Mucosa of rectum (tissue), 2 donors: ENCODE measurements around the gene ACTL8.

Experiments
- H3K27ac ChIP-seq, 2 donors: one replicate each; pipeline ENCODE4 v1.7.0; 2013; ENCODE audit warnings: inconsistent platforms in 2 of 2, low read depth in 2 of 2, low read length in 2 of 2
- H3K27me3 ChIP-seq, 2 donors: one replicate each; pipeline ENCODE4 v1.7.0; 2013; ENCODE audit warnings: low read length in 2 of 2; ENCODE audit not compliant: control insufficient read depth in 2 of 2, insufficient read depth in 2 of 2
- H3K36me3 ChIP-seq, 2 donors: one replicate each; pipeline ENCODE4 v1.7.0; 2013; ENCODE audit warnings: low read length in 2 of 2; ENCODE audit not compliant: control insufficient read depth in 2 of 2, insufficient read depth in 2 of 2
- H3K4me1 ChIP-seq, 2 donors: one replicate each; pipeline ENCODE4 v1.7.0; 2013; ENCODE audit warnings: low read length in 2 of 2, mild to moderate bottlenecking in 1 of 2; ENCODE audit not compliant: control insufficient read depth in 2 of 2, insufficient read depth in 2 of 2
- H3K4me3 ChIP-seq, 2 donors: one replicate each; pipeline ENCODE4 v1.7.0; 2013; ENCODE audit warnings: low read length in 2 of 2
- H3K9ac ChIP-seq, 2 donors: one replicate each; pipeline ENCODE4 v1.7.0; 2013; ENCODE audit warnings: low read length in 2 of 2, low read depth in 1 of 2, mild to moderate bottlenecking in 1 of 2
- H3K9me3 ChIP-seq, 2 donors: one replicate each; pipeline ENCODE4 v1.7.0; 2013; ENCODE audit warnings: low read length in 2 of 2; ENCODE audit not compliant: control insufficient read depth in 2 of 2
- donor health status: healthy.
- donor health status: Normal muscosa, but diverticular disease.

Gene ACTL8

DNA sequence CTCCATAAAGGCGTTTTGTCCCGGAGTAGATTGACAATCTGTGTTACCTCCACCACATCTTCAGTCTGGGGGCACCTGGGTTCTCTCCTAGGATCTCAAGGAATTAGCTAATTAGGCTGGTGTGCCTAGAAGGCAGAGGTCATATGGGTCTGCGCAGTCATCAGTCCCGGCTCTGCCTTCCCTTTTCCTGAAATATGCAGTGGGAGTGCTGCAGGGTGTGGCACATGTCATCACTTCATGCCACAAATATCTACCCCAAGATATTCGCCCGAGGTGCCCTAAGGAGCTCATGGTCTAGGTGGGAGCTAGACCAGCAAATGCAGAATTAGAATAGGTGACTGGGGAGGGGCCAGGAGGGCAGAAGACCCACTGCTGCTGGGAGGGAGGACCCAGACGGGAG, 42.9 kb downstream of the ACTL8 start:
- no peaks in the 10 kb centered on the region for H3K9me3 ChIP-seq
- H3K4me3 ChIP-seq: no peak overlapping the region
- no peak overlapping the region for H3K9ac ChIP-seq
- H3K27me3 ChIP-seq: no peaks in the 10 kb centered on the region
- H3K36me3 ChIP-seq: no peaks in the 10 kb centered on the region
- no peak overlapping the region for H3K27ac ChIP-seq
- H3K4me1 ChIP-seq: peaks cover 12 to 20% of the 10 kb centered on the region in 2 donors

DNA sequence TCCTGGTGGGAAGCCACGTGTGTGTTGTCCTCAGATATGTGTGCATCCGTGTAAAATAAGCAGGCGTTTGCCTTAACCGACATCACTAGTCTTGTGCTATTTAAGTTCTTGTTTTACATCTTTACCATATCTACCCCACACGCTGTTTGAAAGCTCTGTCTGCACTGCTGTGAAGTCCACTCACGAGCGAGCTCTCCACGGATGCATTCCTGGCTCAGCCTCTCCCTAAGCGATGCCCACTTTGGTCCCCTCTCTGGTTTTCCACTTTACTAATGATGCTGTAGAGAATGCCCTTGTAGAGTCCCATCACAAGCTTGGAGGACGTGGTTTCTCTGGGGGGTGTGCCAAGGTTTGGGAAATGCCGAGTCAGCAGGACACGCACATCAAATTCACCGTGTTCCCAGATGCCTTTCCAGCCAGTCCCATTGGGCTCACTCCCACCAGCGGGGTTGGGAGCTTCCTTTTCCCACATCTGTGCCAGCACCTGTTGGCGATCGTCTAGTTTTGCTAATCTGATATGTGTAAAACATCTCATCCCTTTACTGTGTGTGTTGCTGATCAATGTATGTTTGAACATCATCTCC, 43.8 kb downstream of the ACTL8 start:
- Histone ChIP-seq H3K27ac (no peak overlapping the region), H3K9ac (no peak overlapping the region), H3K4me3 (no peak overlapping the region), H3K36me3 (no peaks in the 10 kb centered on the region), H3K4me1 (peaks cover 12 to 20% of the 10 kb centered on the region in 2 donors), H3K9me3 (no peaks in the 10 kb centered on the region), H3K27me3 (no peaks in the 10 kb centered on the region)

DNA sequence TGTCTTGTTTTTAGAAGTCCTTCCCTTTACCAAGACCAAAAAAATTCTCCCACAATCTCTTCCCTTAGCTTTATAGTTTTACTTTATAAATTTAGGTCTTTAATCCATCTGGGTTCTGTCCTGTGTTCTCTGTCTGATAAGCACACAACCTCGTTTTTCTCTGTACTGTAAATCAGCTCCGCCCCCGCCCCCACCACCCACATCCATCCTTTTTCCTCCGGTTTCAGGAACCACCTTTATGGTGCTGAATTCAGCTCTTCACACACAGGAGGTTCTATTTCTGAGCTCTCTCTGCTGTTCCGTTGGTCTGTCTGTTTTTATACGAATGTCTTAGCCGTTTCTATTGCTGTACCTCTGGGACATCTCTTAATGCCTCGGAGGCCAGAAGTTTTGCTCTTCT, 44.5 kb downstream of the ACTL8 start:
- Histone ChIP-seq H3K9ac (no peak overlapping the region), H3K27ac (no peak overlapping the region), H3K4me1 (peaks cover 12 to 19% of the 10 kb centered on the region in 2 donors), H3K36me3 (no peaks in the 10 kb centered on the region), H3K27me3 (no peaks in the 10 kb centered on the region), H3K9me3 (no peaks in the 10 kb centered on the region), H3K4me3 (no peak overlapping the region)

DNA sequence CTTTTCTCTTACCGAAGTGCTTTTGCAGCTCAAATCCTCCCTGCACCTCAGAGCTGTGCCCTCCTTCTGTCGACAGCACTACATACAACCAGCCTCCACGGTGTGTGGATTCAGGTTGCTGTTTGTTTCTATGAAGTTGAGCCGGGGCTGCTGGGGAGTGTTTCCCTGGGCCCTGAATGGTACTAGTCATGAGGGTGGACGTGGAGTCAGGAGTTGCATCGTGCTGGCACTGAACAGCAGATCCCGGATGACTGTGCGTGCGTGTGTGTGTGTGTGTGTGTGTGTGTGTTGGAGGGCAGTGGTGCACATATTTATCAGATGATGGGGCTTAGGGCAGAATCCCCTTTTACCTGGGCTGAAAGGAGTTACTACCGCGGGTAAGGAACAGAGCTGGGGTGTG, 47.0 kb downstream of the ACTL8 start:
- H3K27ac ChIP-seq: no peak overlapping the region
- H3K4me3 ChIP-seq: no peak overlapping the region
- H3K36me3 ChIP-seq: no peaks in the 10 kb centered on the region
- no peak overlapping the region for H3K9ac ChIP-seq
- no peaks in the 10 kb centered on the region for H3K4me1 ChIP-seq
- H3K9me3 ChIP-seq: no peaks in the 10 kb centered on the region
- H3K27me3 ChIP-seq: peaks cover 0 to 2% of the 10 kb centered on the region in 2 donors

DNA sequence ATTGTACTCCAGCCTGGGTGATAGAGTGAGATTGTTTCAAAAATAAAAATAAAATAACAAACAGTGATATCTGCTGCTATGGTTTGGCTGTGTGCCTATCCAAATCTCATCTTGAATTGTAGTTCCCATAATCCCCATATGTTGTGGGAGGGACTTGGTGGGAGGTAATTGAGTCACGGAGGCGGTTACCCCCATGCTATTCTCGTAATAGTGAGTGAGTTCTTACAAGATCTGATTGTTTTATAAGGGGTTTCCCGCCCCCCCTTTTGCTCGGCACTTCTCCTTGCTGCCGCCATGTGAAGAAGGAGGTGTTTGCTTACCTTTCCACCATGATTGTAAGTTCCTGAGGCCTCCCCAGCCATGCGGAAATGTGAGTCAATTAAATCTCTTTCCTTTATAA, 47.8 kb downstream of the ACTL8 start:
- Histone ChIP-seq H3K4me1 (no peaks in the 10 kb centered on the region), H3K9ac (no peak overlapping the region), H3K9me3 (no peaks in the 10 kb centered on the region), H3K27ac (no peak overlapping the region), H3K36me3 (no peaks in the 10 kb centered on the region), H3K4me3 (no peak overlapping the region), H3K27me3 (peaks cover 0 to 2% of the 10 kb centered on the region in 2 donors)

DNA sequence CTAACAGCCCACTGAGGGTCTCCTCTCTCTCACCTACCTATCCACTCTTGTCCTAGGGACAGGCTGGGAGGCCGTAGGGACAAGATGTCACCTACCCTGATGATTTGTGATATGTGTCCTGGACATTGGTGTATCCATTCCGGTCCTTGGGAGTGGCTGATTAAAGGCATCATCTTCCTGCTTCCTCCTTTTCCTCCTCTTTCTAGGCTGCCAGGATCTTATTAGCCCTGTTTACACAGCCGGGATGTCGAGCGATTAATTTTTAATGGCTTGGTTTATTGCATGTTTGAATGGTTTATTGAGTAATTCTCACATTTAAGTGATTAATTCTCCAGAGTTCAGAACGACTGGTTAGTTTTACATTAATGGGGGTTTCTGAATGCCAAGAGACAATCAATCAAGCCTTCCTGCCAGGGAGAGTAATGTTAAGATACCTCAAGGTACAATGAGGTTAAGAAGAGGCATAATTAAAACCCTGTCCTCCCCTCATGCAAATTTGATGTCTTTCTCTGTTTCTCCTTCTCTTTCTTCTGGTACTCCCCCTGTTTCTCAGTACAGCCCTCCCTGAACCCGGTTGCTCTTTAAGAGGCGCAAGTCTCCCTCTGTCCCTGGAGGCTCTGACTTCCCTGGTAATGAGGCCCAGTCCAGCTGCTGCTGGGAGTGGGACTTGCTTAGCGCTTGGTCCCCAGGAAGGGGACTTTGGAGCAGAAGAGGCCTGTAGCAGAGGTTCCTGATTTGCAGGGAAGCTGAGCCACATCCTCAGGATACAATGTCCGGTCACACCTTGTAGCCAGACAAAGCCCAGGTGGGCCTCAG, 50.9 kb downstream of the ACTL8 start:
- Histone ChIP-seq H3K4me1 (no peaks in the 10 kb centered on the region), H3K4me3 (no peak overlapping the region), H3K27me3 (peaks cover 0 to 2% of the 10 kb centered on the region in 2 donors), H3K9me3 (no peaks in the 10 kb centered on the region), H3K36me3 (no peaks in the 10 kb centered on the region), H3K27ac (no peak overlapping the region), H3K9ac (no peak overlapping the region)

DNA sequence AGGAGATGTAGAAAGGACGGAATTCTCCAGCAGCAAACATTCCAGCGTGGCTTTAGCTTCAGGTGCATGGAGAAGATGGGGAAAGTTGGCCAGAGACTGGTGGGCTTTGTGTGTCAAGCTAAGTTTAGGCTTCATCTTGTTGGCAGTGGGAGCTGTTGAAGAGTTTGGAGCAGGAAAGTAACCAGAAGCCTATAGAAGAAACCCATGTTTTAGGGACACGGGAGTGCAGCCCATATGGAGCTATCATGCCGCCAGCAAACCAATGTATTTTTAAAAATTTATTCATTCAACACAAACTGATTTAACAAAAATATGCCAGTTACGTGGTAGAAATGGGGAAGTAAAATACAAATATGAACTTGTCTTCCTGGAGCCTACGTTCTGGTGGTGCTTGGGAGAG, 53.7 kb downstream of the ACTL8 start:
- H3K36me3 ChIP-seq: no peaks in the 10 kb centered on the region
- H3K9me3 ChIP-seq: no peaks in the 10 kb centered on the region
- no peak overlapping the region for H3K27ac ChIP-seq
- no peak overlapping the region for H3K9ac ChIP-seq
- no peak overlapping the region for H3K4me3 ChIP-seq
- H3K4me1 ChIP-seq: no peaks in the 10 kb centered on the region
- H3K27me3 ChIP-seq: peaks cover 0 to 2% of the 10 kb centered on the region in 2 donors

DNA sequence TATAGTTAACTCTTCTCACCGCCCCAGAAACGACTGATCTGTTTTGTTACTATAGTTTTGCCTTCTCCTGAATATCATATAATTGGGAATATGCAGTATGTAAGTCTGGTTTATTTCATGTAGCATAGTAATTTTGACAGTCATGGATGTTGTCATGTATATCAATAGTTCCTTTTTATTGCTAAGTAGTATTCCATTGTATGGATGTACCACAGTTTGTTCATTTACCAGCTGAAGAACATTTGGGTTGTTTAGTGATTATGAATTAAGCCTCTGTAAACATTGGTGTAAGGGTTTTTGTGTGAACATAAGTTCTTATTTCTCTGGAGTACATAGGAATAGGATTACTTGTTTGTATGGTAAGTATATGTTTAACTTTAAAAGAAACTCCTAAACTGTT, 55.5 kb downstream of the ACTL8 start:
- Histone ChIP-seq H3K36me3 (no peaks in the 10 kb centered on the region), H3K27ac (no peak overlapping the region), H3K4me1 (no peaks in the 10 kb centered on the region), H3K4me3 (no peak overlapping the region), H3K9ac (no peak overlapping the region), H3K27me3 (peaks cover 0 to 2% of the 10 kb centered on the region in 2 donors), H3K9me3 (no peaks in the 10 kb centered on the region)

DNA sequence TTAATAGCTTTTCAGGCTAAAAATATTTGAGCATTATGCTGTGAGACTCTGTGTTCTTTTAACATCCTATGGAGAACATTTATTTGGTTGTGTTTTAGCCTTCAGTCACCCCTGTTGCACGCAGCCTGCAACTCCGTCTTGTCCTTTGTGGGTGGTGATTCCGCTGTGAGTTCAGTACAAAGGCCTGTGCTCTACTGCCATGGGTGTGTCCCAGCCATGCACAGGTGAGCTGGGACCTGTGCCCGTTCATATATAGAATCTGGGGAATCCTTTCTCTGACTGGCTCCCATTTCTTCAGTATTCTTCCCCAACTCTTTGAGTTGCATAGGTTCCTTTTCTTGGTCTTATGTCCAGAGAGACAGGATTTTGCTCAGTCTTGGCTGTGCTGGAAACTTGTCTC, 61.4 kb downstream of the ACTL8 start:
- no peak overlapping the region for H3K27ac ChIP-seq
- H3K27me3 ChIP-seq: no peaks in the 10 kb centered on the region
- H3K4me3 ChIP-seq: no peak overlapping the region
- H3K4me1 ChIP-seq: no peaks in the 10 kb centered on the region
- no peaks in the 10 kb centered on the region for H3K9me3 ChIP-seq
- no peaks in the 10 kb centered on the region for H3K36me3 ChIP-seq
- H3K9ac ChIP-seq: no peak overlapping the region

DNA sequence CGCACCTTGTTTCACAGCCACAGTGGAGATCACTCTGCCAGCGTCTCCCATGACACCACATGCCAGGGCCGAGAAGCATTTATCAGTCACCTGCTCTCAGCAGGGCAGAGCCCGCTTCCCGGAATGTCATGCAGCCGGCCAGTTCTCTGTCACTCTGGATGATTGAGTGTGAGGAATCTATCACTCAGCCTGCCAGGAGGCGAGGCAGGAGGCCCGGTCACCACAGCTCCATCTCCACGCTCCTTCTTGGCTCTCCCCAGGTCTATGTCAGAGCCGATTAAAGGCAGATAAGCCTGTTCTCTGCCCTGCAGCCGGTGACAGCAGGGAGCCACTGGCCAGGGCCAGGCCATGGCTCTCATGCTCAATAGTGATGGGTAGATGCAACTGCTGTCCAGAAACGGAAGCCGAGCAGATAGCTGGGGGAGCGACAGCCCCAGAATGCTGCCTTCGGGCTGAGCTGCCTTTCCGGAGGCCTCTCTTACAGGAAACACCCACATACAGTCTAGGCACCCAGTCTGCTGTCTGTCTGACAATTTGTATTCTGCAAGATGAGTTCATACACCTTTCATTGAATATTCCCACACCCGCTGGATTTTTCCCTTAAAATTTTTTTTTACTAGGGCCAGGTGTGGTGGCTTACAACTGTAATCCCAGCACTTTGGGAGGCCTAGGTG, 64.1 kb downstream of the ACTL8 start:
- H3K27me3 ChIP-seq: no peaks in the 10 kb centered on the region
- no peak overlapping the region for H3K9ac ChIP-seq
- no peaks in the 10 kb centered on the region for H3K36me3 ChIP-seq
- no peak overlapping the region for H3K4me3 ChIP-seq
- H3K4me1 ChIP-seq: no peaks in the 10 kb centered on the region
- H3K9me3 ChIP-seq: no peaks in the 10 kb centered on the region
- no peak overlapping the region for H3K27ac ChIP-seq
